ENCODE results near the gene BRAT1.

The BRAT1 gene

GRCh38 chr7:2496375-2496774, 58.9 kb downstream of the BRAT1 start:
- DNase-seq, result no peak

- DNase-seq, result peak; percentile 33
These were observed 59.7 kb downstream of the BRAT1 start for GRCh38 chr7:2495418-2496299.

GRCh38 chr7:2494191-2495130, 60.9 kb downstream of the BRAT1 start:
- peak; percentile 18 for DNase-seq

GRCh38 chr7:2493205-2494164, 61.8 kb downstream of the BRAT1 start:
- peak; percentile 9 for DNase-seq

- DNase-seq, result no peak
These were observed 63.3 kb downstream of the BRAT1 start for GRCh38 chr7:2492038-2492437.

GRCh38 chr7:2490181-2490651, 65.1 kb downstream of the BRAT1 start:
- peak; percentile 23 for DNase-seq

- peak; percentile 5 for DNase-seq
These were observed 66.6 kb downstream of the BRAT1 start for GRCh38 chr7:2488681-2489080.

GRCh38 chr7:2488272-2488645, 67.1 kb downstream of the BRAT1 start:
- peak; percentile 3 for DNase-seq

All from right kidney (tissue), 1 donor.